GM23338 (cell line): ENCODE results near the gene PVALB. TPM values are rescaled to one million over a fixed set of nuclear protein-coding genes. Genes with fewer than 3 reads are reported as not detected.

Source experiments
- ATAC-seq: fragments of 200-7000 bp; cut with Tn5 transposase; 3 replicates; pipeline ENCODE4 v1.9.1; 2020
- DNase-seq: peaks from one replicate; pipeline ENCODE4 v3.0.0-alpha.2; 2015; ENCODE audit warnings: low spot score
- H2AFZ ChIP-seq: fragments of 200-600 bp; sonication (generic); 2 replicates; pipeline ENCODE4 v1.8.0; 2016; ENCODE audit warnings: antibody characterized with exemption, mild to moderate bottlenecking, moderate library complexity
- H3F3A ChIP-seq: fragments of 200-600 bp; sonication (generic); replicated peaks from 2 replicates; pipeline ENCODE4 v1.8.0; 2017; ENCODE audit warnings: antibody characterized with exemption, mixed run types, low read depth
- H3K27ac ChIP-seq: fragments of 200-600 bp; sonication (generic); 2 replicates; pipeline ENCODE4 v1.6.1; 2016; ENCODE audit warnings: low read depth
- H3K27me3 ChIP-seq: fragments of 200-600 bp; sonication (generic); 2 replicates; pipeline ENCODE4 v1.8.0; 2016; ENCODE audit warnings: mild to moderate bottlenecking, mixed run types, moderate library complexity; ENCODE audit not compliant: insufficient read depth
- H3K36me3 ChIP-seq: fragments of 200-600 bp; sonication (generic); 2 replicates; pipeline ENCODE4 v1.8.0; 2016; ENCODE audit warnings: mild to moderate bottlenecking; ENCODE audit not compliant: insufficient read depth
- H3K4me1 ChIP-seq: fragments of 200-600 bp; sonication (generic); 2 replicates; pipeline ENCODE4 v1.8.0; 2016; ENCODE audit warnings: mild to moderate bottlenecking, moderate library complexity; ENCODE audit not compliant: insufficient read depth
- H3K4me2 ChIP-seq: fragments of 200-600 bp; sonication (generic); 2 replicates; pipeline ENCODE4 v1.7.1; 2017; ENCODE audit warnings: mixed run types
- H3K4me3 ChIP-seq: fragments of 200-600 bp; sonication (generic); 2 replicates; pipeline ENCODE4 v1.6.1; 2016; ENCODE audit warnings: mixed run types
- H3K79me2 ChIP-seq: fragments of 200-600 bp; sonication (generic); replicated peaks from 2 replicates; pipeline ENCODE4 v1.8.0; 2017; ENCODE audit warnings: mild to moderate bottlenecking; ENCODE audit not compliant: insufficient read depth
- H3K9me2 ChIP-seq: fragments of 200-600 bp; sonication (generic); 2 replicates; pipeline ENCODE4 v1.8.0; 2017; ENCODE audit not compliant: insufficient read depth
- H4K20me1 ChIP-seq: fragments of 200-600 bp; sonication (generic); replicated peaks from 2 replicates; pipeline ENCODE4 v1.8.0; 2017; ENCODE audit warnings: mild to moderate bottlenecking; ENCODE audit not compliant: insufficient read depth
- H3K27ac Mint-ChIP-seq: 2 replicates; pipeline ENCODE4 v1.8.0; 2020; ENCODE audit warnings: inconsistent platforms, mild to moderate bottlenecking, moderate library complexity, mixed read lengths
- H3K27me3 Mint-ChIP-seq: 3 replicates; pipeline ENCODE4 v1.8.0; 2022; ENCODE audit warnings: low read depth, mild to moderate bottlenecking, moderate library complexity, mixed read lengths, inconsistent platforms; ENCODE audit not compliant: insufficient read depth, poor library complexity
- H3K36me3 Mint-ChIP-seq: 3 replicates; pipeline ENCODE4 v1.8.0; 2021; ENCODE audit warnings: low read depth, mild to moderate bottlenecking, inconsistent platforms, moderate library complexity, mixed read lengths
- H3K4me1 Mint-ChIP-seq: 3 replicates; pipeline ENCODE4 v1.8.0; 2020; ENCODE audit warnings: mild to moderate bottlenecking, inconsistent platforms, mixed read lengths
- H3K4me3 Mint-ChIP-seq: 3 replicates; pipeline ENCODE4 v1.8.0; 2021; ENCODE audit warnings: moderate library complexity, mild to moderate bottlenecking, inconsistent platforms, mixed read lengths
- H3K9me3 Mint-ChIP-seq: 3 replicates; pipeline ENCODE4 v1.8.0; 2020; ENCODE audit warnings: moderate library complexity, mild to moderate bottlenecking, inconsistent platforms, mixed read lengths
- CREB1 ChIP-seq: fragments of 250-450 bp; sonication (Bioruptor Pico); IDR thresholded peaks from 2 replicates; pipeline ENCODE4 v1.5.0; 2020; ENCODE audit warnings: low read depth, mild to moderate bottlenecking, moderate library complexity
- EZH2 ChIP-seq: fragments of 200-600 bp; sonication (generic); IDR thresholded peaks from one replicate; pipeline ENCODE4 v1.8.0; 2017; ENCODE audit warnings: antibody characterized with exemption, mild to moderate bottlenecking, low read depth; ENCODE audit not compliant: unreplicated experiment
- EZH2phosphoT487 ChIP-seq: fragments of 200-600 bp; sonication (generic); IDR thresholded peaks from one replicate; pipeline ENCODE4 v1.8.1; 2018; ENCODE audit warnings: antibody characterized with exemption; ENCODE audit not compliant: unreplicated experiment
- JUNB ChIP-seq: IDR thresholded peaks from one replicate; pipeline ENCODE4 v1.6.1; 2016; ENCODE audit warnings: antibody characterized with exemption; ENCODE audit not compliant: unreplicated experiment
- NANOG ChIP-seq: IDR thresholded peaks from 2 replicates; pipeline ENCODE4 v1.6.1; 2016; ENCODE audit warnings: antibody characterized with exemption, borderline replicate concordance
- POLR2AphosphoS5 ChIP-seq: IDR thresholded peaks from 2 replicates; pipeline ENCODE4 v1.6.1; 2016; ENCODE audit warnings: antibody characterized with exemption, low read depth
- STAT1 ChIP-seq: IDR thresholded peaks from one replicate; pipeline ENCODE4 v1.6.1; 2016; ENCODE audit warnings: antibody characterized with exemption; ENCODE audit not compliant: unreplicated experiment
- ZNF114 ChIP-seq: fragments of 250-450 bp; sonication (Bioruptor Pico); IDR thresholded peaks from 2 replicates; pipeline ENCODE4 v1.5.0; 2020; ENCODE audit warnings: mild to moderate bottlenecking, moderate library complexity
- ZNF331 ChIP-seq: fragments of 250-450 bp; sonication (Bioruptor Pico); IDR thresholded peaks from 2 replicates; pipeline ENCODE4 v1.5.0; 2020; ENCODE audit warnings: low read depth, mild to moderate bottlenecking, moderate library complexity
- ZNF462 ChIP-seq: fragments of 250-450 bp; sonication (Bioruptor Pico); IDR thresholded peaks from 2 replicates; pipeline ENCODE4 v1.5.0; 2020; ENCODE audit warnings: mild to moderate bottlenecking, moderate library complexity
- polyA plus RNA-seq: library from polyadenylated mRNA; unstranded; fragments of >200 nt; fragmentation: Nextera tagmentation; extraction: Ambion mirVana; gene quantifications from 2 replicates; pipeline ENCODE4 v1.2.1, GENCODE V29; 2016
- total RNA-seq: library from RNA; depleted of rRNA; stranded (reverse); fragments of >200 nt; shearing (Covaris generic); gene quantifications from 2 replicates; pipeline ENCODE4 v1.2.3, GENCODE V29; 2014
- TF ChIP-seq, protein P1 (sequence below): IDR thresholded peaks from one replicate; pipeline ENCODE4 v1.6.1; 2018; ENCODE audit warnings: antibody characterized with exemption; ENCODE audit not compliant: unreplicated experiment
- TF ChIP-seq, protein P2 (sequence below): IDR thresholded peaks from 2 replicates; pipeline ENCODE4 v1.6.1; 2016; ENCODE audit warnings: antibody characterized with exemption
- TF ChIP-seq, protein P3 (sequence below), 2 experiments: fragments of 200-600 bp in 1 of 2; sonication (generic) in 1 of 2; conservative IDR thresholded peaks; 2 replicates each; pipeline versions ENCODE4 v1.5.1 to v1.6.1; 2016 to 2017; ENCODE audit warnings: antibody characterized with exemption in 2 of 2, low read depth in 2 of 2, mild to moderate bottlenecking in 2 of 2, moderate library complexity in 1 of 2

The PVALB gene
- total and polyA plus RNA-seq, 2 experiments from 2014 or later = 7.9 TPM; not detected in 1

DNA sequence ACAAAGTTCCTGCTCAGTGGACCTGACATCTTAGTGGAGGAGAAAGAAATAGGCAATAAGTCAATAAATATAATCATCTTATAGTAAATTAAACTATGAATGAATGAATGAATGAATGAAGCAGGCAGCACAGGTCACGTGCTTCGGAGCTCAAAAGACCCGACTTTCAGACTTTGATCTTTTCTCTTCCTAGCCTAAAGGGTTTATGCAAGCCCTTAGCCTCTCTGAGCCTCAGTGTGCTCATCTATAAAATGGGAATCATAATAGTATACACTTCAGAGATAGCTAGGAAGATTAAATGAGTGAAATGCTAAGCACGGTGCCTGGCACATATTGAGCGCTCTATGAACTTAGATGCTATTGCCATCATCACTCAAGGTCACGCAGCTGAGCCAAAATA is 7.5 kb downstream of the PVALB start:
- Mint-ChIP-seq H3K9me3 (no peaks in the 10 kb centered on the region), H3K36me3 (no peaks in the 10 kb centered on the region), H3K4me1 (peaks cover 18% of the 10 kb centered on the region), H3K27me3 (peaks cover 12% of the 10 kb centered on the region), H3K27ac (no peak overlapping the region), H3K4me3 (no peak overlapping the region)
- Histone ChIP-seq H4K20me1 (no peaks in the 10 kb centered on the region), H3K36me3 (no peaks in the 10 kb centered on the region), H2AFZ (no peak overlapping the region), H3K27ac (no peak overlapping the region), H3K9me2 (no peaks in the 10 kb centered on the region), H3K4me1 (peaks cover 3% of the 10 kb centered on the region; the same call in 1 of the 2 replicates), H3K4me3 (no peak overlapping the region), H3K4me2 (no peak overlapping the region), H3K27me3 (peaks cover 2% of the 10 kb centered on the region), H3K79me2 (no peaks in the 10 kb centered on the region), H3F3A (no peaks in the 10 kb centered on the region)
- TF ChIP-seq, protein P1, sequence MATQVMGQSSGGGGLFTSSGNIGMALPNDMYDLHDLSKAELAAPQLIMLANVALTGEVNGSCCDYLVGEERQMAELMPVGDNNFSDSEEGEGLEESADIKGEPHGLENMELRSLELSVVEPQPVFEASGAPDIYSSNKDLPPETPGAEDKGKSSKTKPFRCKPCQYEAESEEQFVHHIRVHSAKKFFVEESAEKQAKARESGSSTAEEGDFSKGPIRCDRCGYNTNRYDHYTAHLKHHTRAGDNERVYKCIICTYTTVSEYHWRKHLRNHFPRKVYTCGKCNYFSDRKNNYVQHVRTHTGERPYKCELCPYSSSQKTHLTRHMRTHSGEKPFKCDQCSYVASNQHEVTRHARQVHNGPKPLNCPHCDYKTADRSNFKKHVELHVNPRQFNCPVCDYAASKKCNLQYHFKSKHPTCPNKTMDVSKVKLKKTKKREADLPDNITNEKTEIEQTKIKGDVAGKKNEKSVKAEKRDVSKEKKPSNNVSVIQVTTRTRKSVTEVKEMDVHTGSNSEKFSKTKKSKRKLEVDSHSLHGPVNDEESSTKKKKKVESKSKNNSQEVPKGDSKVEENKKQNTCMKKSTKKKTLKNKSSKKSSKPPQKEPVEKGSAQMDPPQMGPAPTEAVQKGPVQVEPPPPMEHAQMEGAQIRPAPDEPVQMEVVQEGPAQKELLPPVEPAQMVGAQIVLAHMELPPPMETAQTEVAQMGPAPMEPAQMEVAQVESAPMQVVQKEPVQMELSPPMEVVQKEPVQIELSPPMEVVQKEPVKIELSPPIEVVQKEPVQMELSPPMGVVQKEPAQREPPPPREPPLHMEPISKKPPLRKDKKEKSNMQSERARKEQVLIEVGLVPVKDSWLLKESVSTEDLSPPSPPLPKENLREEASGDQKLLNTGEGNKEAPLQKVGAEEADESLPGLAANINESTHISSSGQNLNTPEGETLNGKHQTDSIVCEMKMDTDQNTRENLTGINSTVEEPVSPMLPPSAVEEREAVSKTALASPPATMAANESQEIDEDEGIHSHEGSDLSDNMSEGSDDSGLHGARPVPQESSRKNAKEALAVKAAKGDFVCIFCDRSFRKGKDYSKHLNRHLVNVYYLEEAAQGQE = no peak
- TF ChIP-seq JUNB (no peak), NANOG (no peak), STAT1 (no peak), ZNF462 (CRISPR knock-in tag) (no peak), POLR2AphosphoS5 (no peak), ZNF114 (CRISPR knock-in tag) (no peak), EZH2 (no peak), EZH2phosphoT487 (no peak), ZNF331 (CRISPR knock-in tag) (no peak), CREB1 (CRISPR knock-in tag) (no peak)
- TF ChIP-seq, protein P2, sequence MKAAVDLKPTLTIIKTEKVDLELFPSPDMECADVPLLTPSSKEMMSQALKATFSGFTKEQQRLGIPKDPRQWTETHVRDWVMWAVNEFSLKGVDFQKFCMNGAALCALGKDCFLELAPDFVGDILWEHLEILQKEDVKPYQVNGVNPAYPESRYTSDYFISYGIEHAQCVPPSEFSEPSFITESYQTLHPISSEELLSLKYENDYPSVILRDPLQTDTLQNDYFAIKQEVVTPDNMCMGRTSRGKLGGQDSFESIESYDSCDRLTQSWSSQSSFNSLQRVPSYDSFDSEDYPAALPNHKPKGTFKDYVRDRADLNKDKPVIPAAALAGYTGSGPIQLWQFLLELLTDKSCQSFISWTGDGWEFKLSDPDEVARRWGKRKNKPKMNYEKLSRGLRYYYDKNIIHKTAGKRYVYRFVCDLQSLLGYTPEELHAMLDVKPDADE = no peak
- TF ChIP-seq, protein P3, sequence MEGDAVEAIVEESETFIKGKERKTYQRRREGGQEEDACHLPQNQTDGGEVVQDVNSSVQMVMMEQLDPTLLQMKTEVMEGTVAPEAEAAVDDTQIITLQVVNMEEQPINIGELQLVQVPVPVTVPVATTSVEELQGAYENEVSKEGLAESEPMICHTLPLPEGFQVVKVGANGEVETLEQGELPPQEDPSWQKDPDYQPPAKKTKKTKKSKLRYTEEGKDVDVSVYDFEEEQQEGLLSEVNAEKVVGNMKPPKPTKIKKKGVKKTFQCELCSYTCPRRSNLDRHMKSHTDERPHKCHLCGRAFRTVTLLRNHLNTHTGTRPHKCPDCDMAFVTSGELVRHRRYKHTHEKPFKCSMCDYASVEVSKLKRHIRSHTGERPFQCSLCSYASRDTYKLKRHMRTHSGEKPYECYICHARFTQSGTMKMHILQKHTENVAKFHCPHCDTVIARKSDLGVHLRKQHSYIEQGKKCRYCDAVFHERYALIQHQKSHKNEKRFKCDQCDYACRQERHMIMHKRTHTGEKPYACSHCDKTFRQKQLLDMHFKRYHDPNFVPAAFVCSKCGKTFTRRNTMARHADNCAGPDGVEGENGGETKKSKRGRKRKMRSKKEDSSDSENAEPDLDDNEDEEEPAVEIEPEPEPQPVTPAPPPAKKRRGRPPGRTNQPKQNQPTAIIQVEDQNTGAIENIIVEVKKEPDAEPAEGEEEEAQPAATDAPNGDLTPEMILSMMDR (conservative IDR thresholded peaks at IDR 0.05; ENCODE audit: low read depth in 2 of 2) = no peak
- no peak for DNase-seq
- ATAC-seq = no peak
